NCI-H524 treated with DMSO at 0.1 percent for 48 hours (cell line): ENCODE data around the gene ATAD2B.
"Not testable (repeated sequence)": the region's sequence is repeated elsewhere in the genome, so short reads cannot be mapped to it uniquely, and the experiment has no call there.

Experiments used
- DNase-seq: peaks from one replicate; lab custom pipeline; 2025; lab: John Stamatoyannopoulos, UW

The ATAD2B gene

GRCh38 chr2:23745068-23745725 is 181.7 kb downstream of the ATAD2B start:
- no peak for DNase-seq

GRCh38 chr2:23736783-23737182 is 190.1 kb downstream of the ATAD2B start:
- DNase-seq = not testable (repeated sequence)

- DNase-seq = no peak
These were observed 192.5 kb downstream of the ATAD2B start for GRCh38 chr2:23734416-23734815.

GRCh38 chr2:23723029-23723428 is 203.9 kb downstream of the ATAD2B start:
- not testable (repeated sequence) for DNase-seq

GRCh38 chr2:23722255-23722654 is 204.7 kb downstream of the ATAD2B start:
- DNase-seq = no peak

GRCh38 chr2:23721454-23721826 is 205.5 kb downstream of the ATAD2B start:
- no peak for DNase-seq

GRCh38 chr2:23720705-23721453 is 206.0 kb downstream of the ATAD2B start:
- no peak for DNase-seq

- no peak for DNase-seq
These were observed 207.2 kb downstream of the ATAD2B start for GRCh38 chr2:23719716-23720115.

GRCh38 chr2:23718931-23719700 is 207.8 kb downstream of the ATAD2B start:
- DNase-seq = no peak

GRCh38 chr2:23713351-23713750 is 213.6 kb downstream of the ATAD2B start:
- DNase-seq = no peak

GRCh38 chr2:23712756-23713151 is 214.2 kb downstream of the ATAD2B start:
- DNase-seq = no peak

- DNase-seq = no peak
These were observed 214.8 kb downstream of the ATAD2B start for GRCh38 chr2:23711979-23712755.

- DNase-seq = no peak
These were observed 217.6 kb downstream of the ATAD2B start for GRCh38 chr2:23709311-23709710.

- no peak for DNase-seq
These were observed 218.2 kb downstream of the ATAD2B start for GRCh38 chr2:23708771-23709170.

GRCh38 chr2:23707096-23707495 is 219.8 kb downstream of the ATAD2B start:
- DNase-seq = no peak

GRCh38 chr2:23706613-23707078 is 220.3 kb downstream of the ATAD2B start:
- DNase-seq = no peak

- DNase-seq = no peak
These were observed 220.9 kb downstream of the ATAD2B start for GRCh38 chr2:23705771-23706612.

GRCh38 chr2:23703583-23704385 is 223.1 kb downstream of the ATAD2B start:
- no peak for DNase-seq

GRCh38 chr2:23703037-23703582 is 223.8 kb downstream of the ATAD2B start:
- DNase-seq = no peak

- no peak for DNase-seq
These were observed 226.3 kb downstream of the ATAD2B start for GRCh38 chr2:23700627-23701026.
